Bone marrow (tissue), 2 donors: ENCODE data around the gene MUC5B.
"Not testable (repeated sequence)": the region's sequence is repeated elsewhere in the genome, so short reads cannot be mapped to it uniquely, and the experiment has no call there.

ENCODE experiments used
- DNase-seq, 2 donors: peaks; one replicate each; lab custom pipeline; 2025; lab: John Stamatoyannopoulos, UW

The MUC5B gene

DNA sequence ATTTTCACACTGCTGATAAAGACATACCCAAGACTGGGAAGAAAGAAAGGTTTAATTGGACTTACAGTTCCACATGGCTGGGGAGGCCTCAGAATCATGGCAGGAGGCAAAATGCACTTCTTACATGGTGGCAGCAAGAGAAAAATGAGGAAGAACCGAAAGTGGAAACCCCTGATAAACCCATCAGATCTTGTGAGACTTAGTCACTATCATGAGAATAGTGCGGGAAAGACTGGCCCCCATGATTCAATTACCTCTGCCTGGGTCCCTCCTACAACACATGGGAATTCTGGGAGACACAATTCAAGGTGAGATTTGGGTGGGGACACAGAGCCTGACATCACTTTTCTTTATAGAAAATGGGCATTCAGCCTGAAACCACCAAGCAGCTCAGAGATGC is 44.1 kb downstream of the MUC5B start:
- DNase-seq = not testable (repeated sequence)

GRCh38 chr11:1267441-1268100 is 44.7 kb downstream of the MUC5B start:
- no peak for DNase-seq

DNA sequence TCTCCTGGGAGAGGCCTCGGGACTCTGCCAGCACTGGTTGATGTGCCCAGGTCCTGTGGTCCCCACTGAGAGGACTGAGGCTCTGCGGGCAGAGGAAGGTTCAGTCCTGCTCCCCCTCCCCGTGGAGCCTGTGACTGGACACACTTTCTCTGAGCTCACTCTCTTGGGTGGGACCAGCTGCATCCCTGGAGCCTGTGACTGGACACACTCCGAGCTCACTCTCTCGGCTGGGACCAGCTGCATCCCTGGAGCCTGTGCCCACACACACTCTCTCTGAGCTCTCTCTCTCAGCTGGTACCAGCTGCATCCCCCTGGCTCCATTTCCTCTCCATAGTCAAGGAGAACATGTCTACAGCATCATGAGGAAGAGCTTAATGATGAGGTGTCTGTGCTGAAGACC is 47.1 kb downstream of the MUC5B start:
- no peak for DNase-seq

DNA sequence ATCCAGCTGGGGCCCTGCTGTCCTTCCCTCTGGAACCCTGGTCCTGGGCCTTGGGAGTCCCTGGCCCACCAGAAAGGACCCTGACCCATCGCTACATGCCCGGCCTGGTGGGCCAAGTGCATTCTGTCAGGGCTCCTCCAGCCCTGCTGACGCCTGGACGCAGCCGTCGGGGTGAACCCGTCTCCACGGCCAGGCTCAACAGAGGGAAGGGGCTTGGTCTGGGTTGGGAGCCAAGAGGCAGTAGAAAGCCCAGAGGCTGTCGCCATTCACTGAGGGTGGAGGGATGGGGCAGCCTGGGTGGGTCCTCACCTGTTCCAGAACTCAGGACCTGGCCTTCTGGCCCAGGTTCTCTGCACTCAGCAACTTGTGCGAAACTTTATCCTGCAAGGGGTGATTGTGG is 47.6 kb downstream of the MUC5B start:
- no peak for DNase-seq

GRCh38 chr11:1271002-1271401 is 48.1 kb downstream of the MUC5B start:
- DNase-seq = no peak

- DNase-seq = no peak
Measured at GRCh38 chr11:1271406-1271805, 48.5 kb downstream of the MUC5B start.

DNA sequence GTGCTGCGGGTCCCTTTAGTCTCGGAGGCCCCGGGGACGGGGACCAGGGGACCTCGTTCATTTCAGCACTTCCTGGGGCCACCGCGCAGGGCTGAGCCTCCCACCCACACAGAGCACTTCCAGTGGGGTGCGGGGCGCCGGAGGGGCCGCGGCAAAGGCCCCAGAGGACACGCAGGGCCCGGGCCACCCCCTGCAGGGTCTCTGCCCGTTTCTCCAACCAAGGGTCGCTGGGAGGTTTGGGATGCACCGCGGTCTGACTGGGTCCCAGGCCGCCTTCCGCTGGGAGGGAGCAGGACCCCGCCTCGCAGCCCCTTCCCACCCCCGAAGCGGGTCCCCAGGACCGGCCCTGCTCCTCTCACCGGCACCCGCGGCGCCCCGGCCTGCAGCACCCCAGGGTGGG is 49.1 kb downstream of the MUC5B start:
- no peak for DNase-seq

- DNase-seq = no peak
Measured at GRCh38 chr11:1272531-1272930, 49.7 kb downstream of the MUC5B start.

DNA sequence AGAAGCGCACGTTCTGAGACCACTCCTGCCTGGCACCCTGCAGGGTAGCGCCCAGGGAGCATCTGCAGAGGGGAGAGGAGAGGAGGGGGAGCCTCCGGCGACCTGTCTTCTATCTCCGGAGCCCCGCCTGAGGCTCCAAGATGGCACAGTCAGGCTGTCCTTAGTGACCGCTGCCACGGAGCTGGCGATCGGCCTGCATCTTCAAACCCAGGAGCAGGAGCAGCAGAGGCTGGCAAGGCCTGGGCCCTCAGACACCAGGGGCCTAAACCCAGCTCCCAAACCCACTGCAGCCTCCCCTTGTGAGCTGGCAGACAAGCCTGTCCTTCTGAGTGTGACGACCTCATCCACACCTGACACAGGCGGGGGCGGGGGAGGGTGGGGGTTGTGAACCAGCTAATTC is 51.6 kb downstream of the MUC5B start:
- no peak for DNase-seq

DNA sequence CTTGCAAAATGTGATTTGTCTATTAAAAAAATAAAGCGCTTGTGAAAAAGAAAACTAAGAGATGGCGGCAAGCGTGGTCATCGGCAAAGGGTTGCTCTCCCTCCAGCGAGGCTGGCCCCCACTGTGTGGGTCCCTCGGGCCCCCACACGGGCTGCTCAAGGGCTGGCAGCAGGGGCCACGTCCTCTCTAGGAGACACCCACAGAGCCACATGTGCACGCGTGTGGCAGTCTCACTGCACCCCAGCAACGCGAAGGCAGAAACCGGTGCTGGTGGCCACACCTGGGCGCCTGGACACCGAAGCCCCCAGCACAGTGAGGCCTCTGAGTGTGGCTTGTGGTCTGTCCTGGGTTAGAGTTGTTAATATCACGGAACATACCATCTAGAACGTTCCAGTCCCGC is 52.2 kb downstream of the MUC5B start:
- DNase-seq = no peak

- DNase-seq = no peak
Measured at GRCh38 chr11:1276041-1276790, 53.4 kb downstream of the MUC5B start.

DNA sequence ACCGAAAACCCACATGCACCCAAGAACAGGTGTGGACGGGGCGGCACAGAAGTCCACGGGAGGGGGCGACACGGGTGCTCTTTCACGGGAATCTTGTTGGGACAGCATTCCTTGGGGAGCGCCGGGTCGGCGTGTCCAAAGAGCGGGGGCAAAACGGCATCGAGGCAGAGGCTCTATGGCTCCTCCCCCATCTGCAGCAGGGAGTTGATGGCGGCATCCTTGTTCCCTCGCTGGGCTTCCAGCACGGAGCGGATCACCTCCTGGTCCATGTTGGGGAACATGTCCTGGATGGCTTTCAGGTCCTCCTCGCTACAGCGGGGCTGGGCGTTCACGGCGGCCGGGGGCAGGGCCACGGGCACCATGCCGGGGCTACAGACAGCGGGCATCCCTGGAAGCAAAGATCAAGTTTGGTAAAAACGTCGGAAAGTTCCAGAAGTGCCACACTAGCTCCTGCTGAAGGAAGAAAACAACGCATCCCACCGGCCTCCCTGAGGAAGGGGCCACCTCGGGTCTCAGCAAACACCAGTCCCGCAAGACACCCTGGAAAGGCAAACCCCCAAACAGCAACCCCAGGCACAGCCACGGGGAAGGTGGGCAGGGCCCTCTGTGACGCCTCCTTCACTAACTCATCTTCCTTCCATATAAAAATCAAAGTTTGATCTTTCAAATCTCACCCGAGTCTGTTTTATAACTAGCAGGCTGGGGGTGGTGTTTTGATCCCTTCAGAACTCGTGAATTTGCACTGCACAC is 54.2 kb downstream of the MUC5B start:
- DNase-seq = no peak

DNA sequence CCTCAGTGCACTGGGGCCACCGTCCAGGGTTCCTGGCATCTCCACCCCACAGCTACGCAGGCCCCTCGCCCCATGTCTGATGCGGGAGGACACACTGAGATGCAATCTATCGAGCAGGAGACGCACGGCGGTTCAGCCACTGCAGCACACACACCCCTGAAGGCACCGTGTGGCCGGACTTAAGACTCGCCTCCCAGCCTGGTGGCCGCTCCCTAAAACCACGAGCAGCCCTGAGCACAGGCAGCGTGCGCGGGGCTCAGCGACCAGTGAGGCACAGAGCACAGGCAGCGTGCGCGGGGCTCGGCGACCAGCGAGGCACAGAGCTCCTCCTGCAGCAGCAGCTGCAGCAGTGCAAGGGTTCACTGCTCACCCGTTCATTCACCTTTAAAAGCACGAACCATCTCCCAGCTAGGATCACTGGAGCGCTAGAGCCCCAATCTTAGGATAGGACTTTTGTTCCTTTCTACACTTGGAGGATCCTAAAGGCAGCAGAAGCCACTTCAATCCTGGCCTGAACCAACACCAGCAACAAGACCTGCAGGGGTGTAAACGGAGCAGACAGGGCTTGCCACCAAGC is 55.2 kb downstream of the MUC5B start:
- no peak for DNase-seq

GRCh38 chr11:1278766-1279673 is 56.2 kb downstream of the MUC5B start:
- no peak for DNase-seq

DNA sequence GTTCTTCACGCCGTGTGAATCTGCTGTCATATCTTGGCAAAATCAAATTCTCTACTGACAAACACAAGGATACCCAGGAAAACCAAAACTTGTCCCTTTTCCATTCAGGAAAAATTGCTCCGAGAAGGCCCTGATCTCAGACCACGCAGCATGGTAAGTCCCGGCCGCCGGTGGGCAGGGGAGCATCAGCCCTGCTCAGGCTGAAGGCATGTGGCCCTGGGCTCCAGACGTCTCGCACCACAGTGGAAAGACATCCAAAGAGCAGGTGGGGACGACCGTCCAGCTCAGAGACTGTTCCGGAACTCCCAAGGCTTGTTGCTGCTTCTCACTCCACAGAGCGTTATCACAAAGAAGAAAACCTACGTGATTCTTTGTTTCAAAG is 56.8 kb downstream of the MUC5B start:
- DNase-seq = no peak

DNA sequence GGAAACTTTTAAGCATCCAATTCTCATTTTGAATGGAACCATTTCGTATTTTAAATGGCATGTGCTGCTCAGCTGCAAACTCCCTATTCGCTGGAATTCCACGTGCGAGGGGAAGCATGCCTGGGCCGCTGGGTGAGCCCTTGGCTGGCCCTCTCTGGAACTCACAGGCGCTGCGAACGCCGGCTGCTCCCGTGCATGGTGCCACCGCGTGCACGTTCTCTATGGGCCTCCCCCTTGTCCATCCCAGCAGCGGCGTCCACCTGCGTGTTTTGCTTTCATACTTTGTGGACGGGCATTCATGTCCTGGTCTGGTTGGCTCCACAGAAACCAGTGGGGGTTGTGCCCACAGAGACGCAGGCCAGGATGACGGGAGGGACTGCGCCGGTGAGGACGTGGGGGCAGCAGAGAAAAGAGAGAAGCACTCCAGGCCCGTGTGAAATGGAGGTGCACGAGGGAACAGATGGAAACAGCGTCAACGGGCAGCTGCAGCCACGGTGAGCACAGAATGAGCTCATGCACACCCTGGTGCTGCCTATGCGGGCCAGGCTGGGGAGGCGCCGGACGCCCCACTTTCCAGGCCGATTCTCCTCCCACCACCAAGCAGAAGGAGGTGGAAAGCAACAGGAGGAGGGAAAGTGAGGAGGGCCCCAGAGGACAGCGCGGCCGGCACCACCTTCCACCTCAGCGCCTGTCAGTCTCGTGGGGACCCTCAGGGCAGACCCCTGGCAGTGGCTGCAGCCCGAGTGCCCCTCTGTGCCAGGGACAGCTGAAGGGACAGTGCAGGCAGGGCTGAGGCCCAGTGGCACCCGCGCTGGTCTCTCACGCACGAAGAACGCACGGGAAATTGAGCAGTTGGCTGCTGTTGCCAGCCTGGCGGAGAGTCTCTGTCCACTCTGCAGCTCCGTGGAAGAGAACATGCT is 57.5 kb downstream of the MUC5B start:
- DNase-seq = no peak

DNA sequence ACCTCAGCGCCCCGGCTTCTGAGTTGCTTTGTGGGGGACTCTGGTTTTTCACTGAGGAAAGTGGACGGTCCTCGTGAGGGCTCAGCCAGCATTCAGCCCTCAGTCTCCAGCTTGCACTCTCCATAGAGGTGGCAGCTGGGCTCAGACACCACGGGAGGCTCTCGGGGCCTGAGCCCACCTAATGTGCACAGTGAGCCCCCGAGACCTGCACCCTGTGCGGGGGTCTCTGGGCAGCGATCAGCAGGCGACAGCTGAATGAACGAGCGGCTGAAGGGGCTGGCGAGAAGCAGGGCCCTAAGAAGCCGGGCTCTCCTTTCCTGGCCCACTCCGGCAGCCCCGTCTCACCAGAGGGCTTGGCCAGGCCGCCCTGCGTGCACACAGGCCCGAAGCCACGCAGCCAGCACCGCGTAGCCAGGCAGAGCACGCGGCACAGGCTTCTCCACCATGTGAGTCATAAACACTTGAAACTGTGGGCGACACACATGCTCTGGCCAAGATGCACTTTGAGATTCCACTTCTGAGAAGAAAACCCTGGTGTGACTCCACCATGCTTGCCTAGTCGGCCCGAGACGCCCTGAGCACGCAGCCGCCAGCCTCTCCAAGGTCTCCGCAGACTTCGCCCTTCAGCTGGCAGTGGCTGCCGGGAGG is 58.6 kb downstream of the MUC5B start:
- DNase-seq = no peak

DNA sequence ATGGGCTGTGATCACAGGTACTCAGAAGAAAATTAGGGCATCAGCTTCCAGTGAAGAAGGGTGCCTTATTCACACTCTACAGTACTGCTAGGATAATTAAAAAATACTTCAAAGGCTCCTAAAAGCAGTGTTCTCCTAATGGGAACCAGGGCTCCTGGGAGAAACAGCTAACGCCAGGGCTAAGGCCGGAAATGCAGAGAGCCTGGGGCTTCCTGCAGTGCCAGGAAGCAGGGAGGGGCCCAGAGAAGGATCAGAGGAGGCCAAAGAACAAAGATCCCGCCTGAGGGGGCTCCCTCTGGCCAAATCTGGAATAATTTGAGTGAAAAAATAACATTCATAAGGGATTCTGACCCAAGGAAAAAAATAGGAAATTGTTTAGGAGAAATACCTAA is 59.1 kb downstream of the MUC5B start:
- DNase-seq = no peak

DNA sequence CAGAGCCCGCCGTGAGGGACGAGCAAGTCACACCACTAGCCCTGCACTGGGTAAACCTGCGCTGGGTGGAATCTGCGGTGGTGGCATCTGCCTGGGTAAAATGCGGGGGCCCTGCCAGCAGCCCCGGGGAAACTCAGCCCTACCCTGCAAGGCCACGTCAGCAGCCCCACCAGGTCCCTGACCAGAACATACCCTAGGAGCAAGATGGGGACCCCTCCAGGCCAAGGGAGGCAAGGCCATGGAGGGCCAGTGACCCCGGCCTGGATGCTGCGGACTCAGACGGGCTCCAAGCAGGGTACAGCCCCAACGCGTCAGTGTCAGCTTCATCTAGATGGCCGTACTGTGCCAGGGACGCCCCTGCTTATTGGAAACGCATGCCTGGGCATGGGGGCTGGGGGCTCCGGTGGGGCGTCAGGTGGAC is 60.2 kb downstream of the MUC5B start:
- no peak for DNase-seq

- no peak for DNase-seq
Measured at GRCh38 chr11:1283906-1284305, 61.0 kb downstream of the MUC5B start.
